Mesothelial cell of epicardium (in vitro differentiated cells): ENCODE data around the gene ACTN3. TPM values are rescaled to one million over a fixed set of nuclear protein-coding genes. Genes with fewer than 3 reads are reported as not detected.

Experiments
- DNase-seq, 2 experiments: peaks; one replicate each; pipeline ENCODE4 v3.0.0; 2021; ENCODE audit warnings: low spot score in 2 of 2; ENCODE audit not compliant: unreplicated experiment in 2 of 2
- H3K27ac Mint-ChIP-seq: 2 replicates; pipeline ENCODE4 v1.8.0; 2021; ENCODE audit warnings: mixed read lengths
- H3K27me3 Mint-ChIP-seq: 2 replicates; pipeline ENCODE4 v1.8.0; 2021; ENCODE audit warnings: low read depth, mixed read lengths
- H3K36me3 Mint-ChIP-seq: 2 replicates; pipeline ENCODE4 v1.8.0; 2021; ENCODE audit warnings: mixed read lengths
- H3K4me1 Mint-ChIP-seq: 2 replicates; pipeline ENCODE4 v1.8.0; 2021; ENCODE audit warnings: mixed read lengths
- H3K4me3 Mint-ChIP-seq: 2 replicates; pipeline ENCODE4 v1.8.0; 2021; ENCODE audit warnings: mild to moderate bottlenecking, moderate library complexity, mixed read lengths
- H3K9me3 Mint-ChIP-seq: 2 replicates; pipeline ENCODE4 v1.8.0; 2021; ENCODE audit warnings: mixed read lengths
- total RNA-seq: library from RNA; stranded (reverse); gene quantifications from 3 replicates; pipeline ENCODE4 v1.2.1, GENCODE V29; 2021
- TF ChIP-seq, protein P1 (sequence below): fragments of 200-600 bp; sonication (generic); IDR thresholded peaks from one replicate; pipeline ENCODE4 v1.5.0; 2021; ENCODE audit warnings: antibody characterized with exemption; ENCODE audit not compliant: unreplicated experiment

ACTN3 gene
- total RNA-seq, 1 donor from 2014 or later: 0.13 TPM

DNA sequence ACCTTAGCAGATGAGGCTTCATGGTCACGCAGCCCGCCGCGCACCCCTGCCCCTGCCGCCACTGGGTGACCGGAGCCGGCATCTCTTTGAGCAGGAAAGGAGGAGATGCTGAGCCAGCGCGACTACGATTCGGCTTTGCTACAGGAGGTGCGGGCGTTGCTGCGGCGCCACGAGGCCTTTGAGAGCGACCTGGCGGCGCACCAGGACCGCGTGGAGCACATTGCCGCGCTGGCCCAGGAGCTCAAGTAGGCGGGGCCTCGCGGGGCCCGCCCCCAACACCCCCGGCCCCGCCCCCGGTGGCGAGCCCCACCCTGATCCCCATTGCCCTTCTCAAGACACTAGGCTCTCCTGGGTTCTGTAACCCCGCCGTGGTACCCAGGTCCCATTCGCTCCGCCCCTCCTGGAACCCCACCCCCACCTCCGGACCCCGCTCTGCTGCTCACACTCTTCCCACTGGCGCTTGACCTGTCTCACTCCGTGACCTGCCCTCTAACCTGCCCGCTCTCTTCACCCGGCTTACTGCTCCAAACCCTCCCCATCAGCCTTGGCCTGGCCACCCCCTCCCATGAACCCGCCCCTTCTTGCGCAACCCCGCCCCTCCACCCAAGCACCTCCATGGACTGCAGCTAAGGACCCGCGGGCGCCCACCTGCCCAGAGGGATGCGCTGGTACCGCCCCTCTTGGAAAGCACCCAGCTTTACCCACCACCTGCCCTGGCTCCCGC lies 12.6 kb downstream of the ACTN3 start:
- no peaks in the 10 kb centered on the region for H3K4me1 Mint-ChIP-seq
- no peak overlapping the region for H3K27ac Mint-ChIP-seq
- no peak for DNase-seq
- no peaks in the 10 kb centered on the region for H3K9me3 Mint-ChIP-seq
- H3K36me3 Mint-ChIP-seq: no peaks in the 10 kb centered on the region
- no peak overlapping the region for H3K4me3 Mint-ChIP-seq
- TF ChIP-seq, protein P1, sequence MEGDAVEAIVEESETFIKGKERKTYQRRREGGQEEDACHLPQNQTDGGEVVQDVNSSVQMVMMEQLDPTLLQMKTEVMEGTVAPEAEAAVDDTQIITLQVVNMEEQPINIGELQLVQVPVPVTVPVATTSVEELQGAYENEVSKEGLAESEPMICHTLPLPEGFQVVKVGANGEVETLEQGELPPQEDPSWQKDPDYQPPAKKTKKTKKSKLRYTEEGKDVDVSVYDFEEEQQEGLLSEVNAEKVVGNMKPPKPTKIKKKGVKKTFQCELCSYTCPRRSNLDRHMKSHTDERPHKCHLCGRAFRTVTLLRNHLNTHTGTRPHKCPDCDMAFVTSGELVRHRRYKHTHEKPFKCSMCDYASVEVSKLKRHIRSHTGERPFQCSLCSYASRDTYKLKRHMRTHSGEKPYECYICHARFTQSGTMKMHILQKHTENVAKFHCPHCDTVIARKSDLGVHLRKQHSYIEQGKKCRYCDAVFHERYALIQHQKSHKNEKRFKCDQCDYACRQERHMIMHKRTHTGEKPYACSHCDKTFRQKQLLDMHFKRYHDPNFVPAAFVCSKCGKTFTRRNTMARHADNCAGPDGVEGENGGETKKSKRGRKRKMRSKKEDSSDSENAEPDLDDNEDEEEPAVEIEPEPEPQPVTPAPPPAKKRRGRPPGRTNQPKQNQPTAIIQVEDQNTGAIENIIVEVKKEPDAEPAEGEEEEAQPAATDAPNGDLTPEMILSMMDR: no peak
- H3K27me3 Mint-ChIP-seq: peaks cover 1% of the 10 kb centered on the region

DNA sequence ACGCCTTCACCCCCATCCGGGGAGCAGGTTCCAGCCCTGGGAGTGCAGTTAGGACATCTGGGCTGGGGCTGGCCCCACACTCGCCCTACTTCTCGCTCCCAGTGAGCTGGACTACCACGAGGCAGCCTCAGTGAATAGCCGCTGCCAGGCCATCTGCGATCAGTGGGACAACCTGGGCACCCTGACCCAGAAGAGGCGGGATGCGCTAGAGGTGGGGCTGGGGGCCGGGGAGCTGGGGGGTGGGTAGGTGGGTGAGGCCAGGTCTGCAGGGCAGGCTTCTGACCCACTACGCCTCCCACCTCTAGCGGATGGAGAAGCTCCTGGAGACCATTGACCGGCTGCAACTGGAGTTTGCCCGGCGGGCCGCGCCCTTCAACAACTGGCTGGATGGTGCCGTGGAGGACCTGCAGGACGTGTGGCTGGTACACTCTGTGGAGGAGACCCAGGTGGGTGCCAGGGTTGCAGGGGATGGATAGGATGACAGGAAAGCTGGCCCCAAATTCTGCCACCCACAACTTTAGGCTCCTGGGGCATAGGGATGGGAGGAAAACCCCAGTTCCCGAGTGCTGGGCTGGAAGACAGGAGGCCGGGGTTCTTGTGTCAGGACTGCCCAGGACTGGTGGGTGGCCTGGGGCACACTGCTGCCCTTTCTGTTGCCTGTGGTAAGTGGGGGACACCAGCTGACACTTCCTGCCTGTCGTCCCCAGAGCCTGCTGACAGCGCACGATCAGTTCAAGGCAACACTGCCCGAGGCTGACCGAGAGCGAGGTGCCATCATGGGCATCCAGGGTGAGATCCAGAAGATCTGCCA lies 13.4 kb downstream of the ACTN3 start:
- peaks cover 1% of the 10 kb centered on the region for H3K27me3 Mint-ChIP-seq
- H3K4me1 Mint-ChIP-seq: no peaks in the 10 kb centered on the region
- H3K27ac Mint-ChIP-seq: no peak overlapping the region
- no peak for DNase-seq
- TF ChIP-seq, protein P1: no peak
- H3K9me3 Mint-ChIP-seq: no peaks in the 10 kb centered on the region
- H3K36me3 Mint-ChIP-seq: no peaks in the 10 kb centered on the region
- H3K4me3 Mint-ChIP-seq: no peak overlapping the region

DNA sequence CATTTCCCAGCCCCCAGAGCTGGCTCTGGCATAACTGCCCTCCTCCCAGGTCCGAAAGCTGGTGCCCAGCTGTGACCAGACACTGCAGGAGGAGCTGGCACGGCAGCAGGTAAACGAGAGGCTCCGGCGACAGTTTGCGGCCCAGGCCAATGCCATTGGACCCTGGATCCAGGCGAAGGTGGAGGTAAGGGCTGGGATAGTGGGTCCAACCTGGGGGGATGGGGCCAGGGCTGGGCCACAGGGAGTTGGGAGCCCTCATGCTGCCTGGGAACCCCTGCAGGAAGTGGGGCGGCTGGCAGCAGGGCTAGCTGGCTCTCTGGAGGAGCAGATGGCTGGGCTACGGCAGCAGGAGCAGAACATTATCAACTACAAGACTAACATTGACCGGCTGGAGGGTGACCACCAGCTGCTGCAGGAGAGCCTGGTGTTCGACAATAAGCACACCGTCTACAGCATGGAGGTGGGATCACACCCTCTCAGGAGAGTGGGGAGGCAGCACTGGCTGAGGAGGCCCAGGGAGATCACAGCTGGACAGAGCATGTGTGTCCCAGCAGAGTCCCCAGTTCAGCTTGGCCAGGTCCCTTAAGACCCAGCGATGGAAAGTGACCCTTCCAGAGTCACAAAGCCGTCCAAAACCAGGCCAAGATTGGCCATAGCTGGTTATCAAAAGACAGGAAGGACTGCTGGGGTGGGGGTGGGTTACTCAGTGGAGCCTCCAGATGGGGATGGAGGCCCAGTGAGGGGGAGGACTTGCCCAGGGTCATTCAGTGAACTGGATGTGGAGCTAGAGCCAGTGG lies 14.7 kb downstream of the ACTN3 start:
- Mint-ChIP-seq H3K4me1 (no peaks in the 10 kb centered on the region), H3K4me3 (no peak overlapping the region), H3K27me3 (peaks cover 1% of the 10 kb centered on the region), H3K9me3 (no peaks in the 10 kb centered on the region), H3K27ac (no peak overlapping the region), H3K36me3 (no peaks in the 10 kb centered on the region)
- TF ChIP-seq, protein P1: no peak
- DNase-seq: no peak

DNA sequence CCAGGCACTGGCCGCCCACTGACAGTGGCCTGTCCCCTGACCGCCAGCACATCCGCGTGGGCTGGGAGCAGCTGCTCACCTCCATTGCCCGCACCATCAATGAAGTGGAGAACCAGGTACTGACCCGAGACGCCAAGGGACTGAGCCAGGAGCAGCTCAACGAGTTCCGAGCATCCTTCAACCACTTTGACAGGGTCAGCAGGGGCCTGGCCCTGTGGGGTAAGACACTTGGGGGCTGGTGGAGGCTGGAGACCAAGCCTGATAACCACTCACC lies 15.2 kb downstream of the ACTN3 start:
- Mint-ChIP-seq H3K9me3 (no peaks in the 10 kb centered on the region), H3K36me3 (no peaks in the 10 kb centered on the region), H3K4me1 (no peaks in the 10 kb centered on the region), H3K4me3 (no peak overlapping the region), H3K27ac (no peak overlapping the region), H3K27me3 (peaks cover 1% of the 10 kb centered on the region)
- TF ChIP-seq, protein P1: no peak
- DNase-seq: no peak

DNA sequence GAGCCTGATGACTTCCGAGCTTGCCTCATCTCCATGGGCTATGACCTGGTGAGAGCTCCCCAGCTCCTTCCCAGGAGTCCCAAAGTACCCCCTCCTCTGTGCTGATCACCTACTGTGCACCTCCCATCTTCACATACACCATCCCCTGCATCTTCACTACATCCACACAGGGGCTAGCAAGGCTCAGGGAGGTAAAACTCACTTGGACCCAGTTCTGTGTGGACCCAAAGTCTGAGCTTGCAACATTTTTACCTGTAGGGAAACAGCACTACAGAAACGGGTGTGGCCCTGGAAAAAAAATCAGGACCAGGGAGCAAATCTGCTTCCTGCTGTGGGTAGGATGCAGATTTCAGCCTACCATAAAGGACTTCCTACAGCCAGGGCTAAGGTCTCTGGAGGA lies 15.6 kb downstream of the ACTN3 start:
- no peaks in the 10 kb centered on the region for H3K9me3 Mint-ChIP-seq
- peaks cover 1% of the 10 kb centered on the region for H3K27me3 Mint-ChIP-seq
- no peak for DNase-seq
- H3K4me1 Mint-ChIP-seq: no peaks in the 10 kb centered on the region
- no peak overlapping the region for H3K4me3 Mint-ChIP-seq
- no peaks in the 10 kb centered on the region for H3K36me3 Mint-ChIP-seq
- TF ChIP-seq, protein P1: no peak
- no peak overlapping the region for H3K27ac Mint-ChIP-seq
